ENCODE results near the gene RPS8. TPM values are rescaled to one million over a fixed set of nuclear protein-coding genes. Genes with fewer than 3 reads are reported as not detected.
"Not testable (repeated sequence)": the region's sequence is repeated elsewhere in the genome, so short reads cannot be mapped to it uniquely, and the experiment has no call there.

RPS8 gene
- 2,166 and 2,475 TPM in 2 replicates for total RNA-seq
- polyA plus RNA-seq = 534 and 651 TPM in 2 replicates

DNA sequence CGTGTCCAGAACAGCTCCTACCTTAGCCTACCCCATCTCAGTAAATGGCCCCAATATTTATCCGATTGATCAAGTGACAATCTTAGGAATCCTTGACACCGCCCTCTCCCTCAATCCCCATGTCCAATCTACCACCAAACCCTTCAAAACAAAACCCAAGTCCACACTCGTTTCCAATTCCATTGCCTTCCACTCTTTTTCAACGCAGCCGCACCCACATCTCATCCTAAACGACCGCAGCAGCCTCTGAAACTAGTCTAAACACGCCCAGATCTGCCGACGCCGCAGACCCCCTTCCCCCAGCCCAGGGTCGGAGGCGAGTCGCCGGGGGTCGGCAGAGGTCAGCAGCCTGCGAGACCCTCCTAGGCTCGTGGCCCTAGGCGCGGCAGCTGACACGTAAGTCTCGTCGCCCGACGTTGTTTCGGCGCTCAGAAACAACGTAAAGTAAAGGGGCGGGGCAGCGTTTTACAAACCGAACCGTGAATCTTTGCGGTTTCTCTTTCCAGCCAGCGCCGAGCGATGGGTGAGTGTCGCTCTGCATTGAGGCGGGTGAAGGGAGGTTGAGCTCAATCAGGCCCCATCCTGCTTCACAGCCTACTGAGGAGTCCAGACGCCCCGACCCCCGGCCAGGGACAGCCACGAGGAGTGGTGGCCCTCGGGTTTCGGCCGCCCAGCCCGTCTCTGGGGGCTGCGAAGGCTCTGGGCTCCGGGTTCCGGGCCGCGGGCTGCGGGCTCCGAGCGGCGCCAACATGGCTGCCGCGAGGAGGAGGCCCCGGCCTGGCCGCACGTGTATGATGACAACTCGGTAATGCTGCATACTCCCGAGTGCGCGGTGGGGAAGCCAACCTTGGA lies at the start of gene RPS8:
Gene RPS8 (plus strand): TSS at position 463 of the 852 bp plus-strand sequence. CDS start 57 bp downstream, at position 520.
- no peaks in the 10 kb centered on the region for H3K9me3 ChIP-seq (ENCODE audit: low read depth)
- H3K27ac ChIP-seq = peak within 1 kb of the TSS; percentile 97
- H3K4me3 ChIP-seq = peak within 1 kb of the TSS; percentile 87
- DNase-seq (ENCODE audit: low read depth in 1 of 2, low spot score in 1 of 2) = peak; percentile 96 to 97
- peaks cover 28% of the 10 kb centered on the region for H3K36me3 ChIP-seq
- no peaks in the 10 kb centered on the region for H3K27me3 ChIP-seq
- H3K4me1 ChIP-seq (ENCODE audit: low read depth) = peaks cover 18% of the 10 kb centered on the region
- TF ChIP-seq CTCF (IDR thresholded peaks at IDR 0.05; ENCODE audit: low read depth, low read length) = no peak

GRCh38 chr1:44730741-44731512 lies 44.4 kb upstream of the RPS8 start, which contains the start of gene RNU5D-1:
RNU5D-1 (minus strand) TSS chr1:44731170.
- peak; percentile 77 for TF ChIP-seq CTCF (IDR thresholded peaks at IDR 0.05; ENCODE audit: low read depth, low read length)
- Histone ChIP-seq H3K27ac (peak within 1 kb of the TSS; percentile 99), H3K27me3 (no peaks in the 10 kb centered on the region), H3K9me3 (ENCODE audit: low read depth) (no peaks in the 10 kb centered on the region), H3K4me3 (no peak within 1 kb of the TSS), H3K36me3 (no peaks in the 10 kb centered on the region), H3K4me1 (ENCODE audit: low read depth) (no peaks in the 10 kb centered on the region)
- DNase-seq (ENCODE audit: low read depth in 1 of 2, low spot score in 1 of 2) = peak; percentile 97 to 98

DNA sequence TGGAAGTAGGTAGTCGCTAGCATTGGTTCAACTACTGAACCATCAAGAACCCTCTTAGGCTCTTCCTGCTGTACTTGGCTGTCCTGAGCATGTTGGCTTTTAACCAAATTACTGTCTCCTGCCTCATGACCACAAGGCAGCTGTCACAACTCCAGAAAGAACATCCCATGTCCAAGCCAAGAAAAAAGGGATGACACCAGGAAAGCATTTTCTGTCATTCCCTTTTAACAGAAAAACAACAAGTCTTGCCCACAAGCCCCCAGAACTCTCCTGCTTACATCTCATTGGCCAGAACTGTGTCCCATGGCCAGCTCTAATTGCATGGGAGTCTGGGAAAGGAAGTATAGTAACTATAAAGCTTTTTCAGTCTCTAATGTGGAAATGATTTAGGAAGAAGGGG lies 42.0 kb upstream of the RPS8 start:
- Histone ChIP-seq H3K4me1 (ENCODE audit: low read depth) (no peaks in the 10 kb centered on the region), H3K27me3 (no peaks in the 10 kb centered on the region), H3K27ac (no peak overlapping the region), H3K4me3 (no peak overlapping the region), H3K36me3 (no peaks in the 10 kb centered on the region), H3K9me3 (ENCODE audit: low read depth) (no peaks in the 10 kb centered on the region)
- TF ChIP-seq CTCF (IDR thresholded peaks at IDR 0.05; ENCODE audit: low read depth, low read length) = no peak
- DNase-seq (ENCODE audit: low read depth in 1 of 2, low spot score in 1 of 2) = peak in 1 of 2 donors; percentile 71

- H3K4me3 ChIP-seq = no peak overlapping the region
- no peaks in the 10 kb centered on the region for H3K9me3 ChIP-seq (ENCODE audit: low read depth)
- H3K4me1 ChIP-seq (ENCODE audit: low read depth) = no peaks in the 10 kb centered on the region
- no peak for DNase-seq (ENCODE audit: low read depth in 1 of 2, low spot score in 1 of 2)
- no peak overlapping the region for H3K27ac ChIP-seq
- no peaks in the 10 kb centered on the region for H3K36me3 ChIP-seq
- H3K27me3 ChIP-seq = no peaks in the 10 kb centered on the region
- TF ChIP-seq CTCF (IDR thresholded peaks at IDR 0.05; ENCODE audit: low read depth, low read length) = no peak
These were observed 41.6 kb upstream of the RPS8 start for GRCh38 chr1:44733784-44734183.

GRCh38 chr1:44735992-44736391 lies 39.3 kb upstream of the RPS8 start:
- H3K27ac ChIP-seq = no peak overlapping the region
- H3K36me3 ChIP-seq = no peaks in the 10 kb centered on the region
- H3K9me3 ChIP-seq (ENCODE audit: low read depth) = no peaks in the 10 kb centered on the region
- TF ChIP-seq CTCF (IDR thresholded peaks at IDR 0.05; ENCODE audit: low read depth, low read length) = no peak
- H3K27me3 ChIP-seq = no peaks in the 10 kb centered on the region
- no peak overlapping the region for H3K4me3 ChIP-seq
- no peaks in the 10 kb centered on the region for H3K4me1 ChIP-seq (ENCODE audit: low read depth)
- no peak for DNase-seq (ENCODE audit: low read depth in 1 of 2, low spot score in 1 of 2)

DNA sequence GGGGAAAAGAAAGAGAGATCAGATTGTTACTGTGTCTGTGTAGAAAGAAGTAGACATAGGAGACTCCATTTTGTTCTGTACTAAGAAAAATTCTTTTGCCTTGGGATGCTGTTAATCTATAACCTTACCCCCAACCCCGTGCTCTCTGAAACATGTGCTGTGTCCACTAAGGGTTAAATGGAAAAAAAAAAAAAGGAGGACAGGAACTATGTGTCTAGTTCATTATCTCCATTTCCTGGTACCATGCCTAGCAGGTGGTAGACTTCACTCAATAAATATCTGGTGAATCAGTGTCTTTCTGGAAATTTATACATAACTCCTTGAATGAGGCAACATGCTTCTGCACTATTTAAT lies 36.4 kb upstream of the RPS8 start:
- H3K27me3 ChIP-seq; DNase-seq (ENCODE audit: low read depth in 1 of 2, low spot score in 1 of 2); H3K4me1 ChIP-seq (ENCODE audit: low read depth); H3K9me3 ChIP-seq (ENCODE audit: low read depth); H3K36me3 ChIP-seq: not testable (repeated sequence)
- Histone ChIP-seq H3K27ac (peak overlapping the region; percentile 80), H3K4me3 (peak overlapping the region; percentile 67)
